ENCODE results near the gene ZBTB48.

The ZBTB48 gene

DNA sequence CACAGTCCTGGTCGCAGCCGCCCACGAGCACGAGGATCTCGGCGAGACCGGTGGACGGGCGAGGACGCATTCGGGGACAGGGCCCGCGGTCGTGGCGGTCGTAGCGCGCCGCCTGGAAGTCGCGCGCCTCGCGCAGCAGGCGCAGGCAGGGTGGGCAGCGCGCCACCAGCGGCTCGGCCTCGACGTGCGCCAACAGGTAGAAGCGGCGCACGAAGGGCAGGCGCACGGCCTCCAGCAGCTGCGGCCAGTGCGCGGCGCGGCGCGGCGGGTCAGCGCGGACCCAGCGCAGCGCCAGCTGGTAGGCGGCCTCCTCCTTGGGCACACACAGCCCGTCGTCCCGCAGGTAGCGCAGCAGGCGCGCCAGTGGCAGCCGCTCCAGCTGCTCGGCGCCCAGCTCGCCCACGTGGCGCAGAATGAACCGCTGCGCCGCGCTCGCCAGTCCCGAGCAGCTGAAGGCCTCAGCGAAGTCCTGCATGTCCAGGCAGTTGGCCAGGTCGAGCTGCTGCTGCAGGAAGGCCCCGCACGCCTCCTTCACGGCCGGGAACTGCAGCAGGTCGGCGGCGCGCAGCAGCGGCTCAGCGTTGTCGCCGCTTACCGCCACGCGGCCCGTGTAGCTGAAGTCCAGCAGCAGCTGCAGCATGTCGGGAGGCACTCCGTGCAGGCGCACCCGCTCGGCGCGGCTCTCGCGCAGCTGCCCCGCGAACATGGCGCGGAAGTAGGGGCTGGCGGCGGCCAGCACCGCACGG, 22.3 kb downstream of the ZBTB48 start:
- TF ChIP-seq, protein P1, sequence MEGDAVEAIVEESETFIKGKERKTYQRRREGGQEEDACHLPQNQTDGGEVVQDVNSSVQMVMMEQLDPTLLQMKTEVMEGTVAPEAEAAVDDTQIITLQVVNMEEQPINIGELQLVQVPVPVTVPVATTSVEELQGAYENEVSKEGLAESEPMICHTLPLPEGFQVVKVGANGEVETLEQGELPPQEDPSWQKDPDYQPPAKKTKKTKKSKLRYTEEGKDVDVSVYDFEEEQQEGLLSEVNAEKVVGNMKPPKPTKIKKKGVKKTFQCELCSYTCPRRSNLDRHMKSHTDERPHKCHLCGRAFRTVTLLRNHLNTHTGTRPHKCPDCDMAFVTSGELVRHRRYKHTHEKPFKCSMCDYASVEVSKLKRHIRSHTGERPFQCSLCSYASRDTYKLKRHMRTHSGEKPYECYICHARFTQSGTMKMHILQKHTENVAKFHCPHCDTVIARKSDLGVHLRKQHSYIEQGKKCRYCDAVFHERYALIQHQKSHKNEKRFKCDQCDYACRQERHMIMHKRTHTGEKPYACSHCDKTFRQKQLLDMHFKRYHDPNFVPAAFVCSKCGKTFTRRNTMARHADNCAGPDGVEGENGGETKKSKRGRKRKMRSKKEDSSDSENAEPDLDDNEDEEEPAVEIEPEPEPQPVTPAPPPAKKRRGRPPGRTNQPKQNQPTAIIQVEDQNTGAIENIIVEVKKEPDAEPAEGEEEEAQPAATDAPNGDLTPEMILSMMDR (IDR thresholded peaks at IDR 0.05; ENCODE audit: insufficient read depth, low read depth, low read length, missing control alignments) = no peak
- DNase-seq (ENCODE audit: low read depth) = peak; percentile 55

DNA sequence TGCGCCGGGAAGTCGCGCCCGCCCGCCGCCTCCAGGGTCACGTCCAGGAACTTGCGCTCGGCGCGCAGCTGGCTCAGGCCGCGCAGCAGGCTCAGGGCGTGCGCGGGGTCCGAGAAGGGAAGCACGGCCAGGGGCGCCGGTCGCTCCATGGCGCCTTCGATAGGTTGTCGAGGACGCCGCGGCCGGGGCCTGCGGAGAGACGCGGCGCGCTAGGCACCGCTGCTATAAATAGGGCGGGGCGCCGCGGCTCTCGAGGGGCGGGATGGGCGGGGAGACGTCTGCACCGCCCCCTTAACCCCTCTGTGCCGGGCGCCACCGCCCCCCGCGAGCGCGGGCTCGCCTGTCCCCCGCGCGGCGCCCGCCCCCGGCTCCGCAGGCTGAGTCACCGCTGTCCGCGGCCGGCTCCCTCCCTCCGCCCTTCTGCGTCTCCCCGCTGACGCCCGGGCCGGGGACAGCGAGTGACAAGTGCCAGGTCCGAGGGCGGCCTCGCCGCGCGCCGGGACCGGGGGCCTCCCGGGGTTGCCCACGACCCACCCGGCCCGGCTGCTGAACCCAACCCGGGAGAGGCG, 23.0 kb downstream of the ZBTB48 start, which contains the start of gene KLHL21:
Gene KLHL21, minus strand, starts transcription at position 201 of the 569 bp plus-strand sequence. Its CDS starts 52 bp downstream, at position 149.
- TF ChIP-seq, protein P1 (IDR thresholded peaks at IDR 0.05; ENCODE audit: insufficient read depth, low read depth, low read length, missing control alignments) = no peak
- peak within 1 kb of the TSS; percentile 75 for H3K4me3 ChIP-seq (ENCODE audit: low read depth, low read length)
- peak; percentile 91 for DNase-seq (ENCODE audit: low read depth)

More for the DNA sequence above, 22.3 kb downstream of the ZBTB48 start:
- peak overlapping the region; percentile 75 for H3K4me3 ChIP-seq (ENCODE audit: low read depth, low read length)

DNA sequence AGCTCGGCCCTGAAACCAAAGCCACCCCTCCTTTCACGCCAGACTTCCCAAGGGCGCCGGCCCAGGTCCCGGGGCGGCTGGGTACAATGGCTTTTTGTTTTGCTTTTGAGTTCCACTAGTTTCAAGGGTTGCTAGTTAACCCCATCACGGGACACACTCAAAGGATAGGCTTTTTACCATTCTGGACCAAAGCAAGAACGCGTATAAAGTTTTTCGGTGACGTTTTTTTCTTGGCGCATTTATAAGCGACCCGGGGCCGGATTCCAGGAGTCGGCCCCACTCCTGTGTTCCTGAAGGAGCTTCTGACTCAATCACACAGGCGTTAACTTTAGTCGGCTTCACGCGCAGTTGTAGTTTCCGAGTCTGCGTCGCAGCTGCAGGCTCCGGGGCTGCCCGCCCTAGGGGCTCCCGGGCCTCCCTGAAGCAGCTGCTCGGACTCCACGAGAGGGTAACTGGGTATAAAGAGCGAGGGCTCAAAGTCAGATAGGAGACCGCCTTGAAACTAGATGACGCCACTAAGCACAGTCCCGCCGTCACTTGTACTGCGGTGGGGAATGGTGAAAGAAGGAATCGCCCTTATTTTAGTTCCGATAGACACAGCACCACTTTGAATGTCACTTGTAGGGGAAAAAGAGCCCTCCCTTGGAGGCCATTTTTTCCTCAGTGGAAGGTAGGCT, 23.6 kb downstream of the ZBTB48 start:
- TF ChIP-seq, protein P1 (IDR thresholded peaks at IDR 0.05; ENCODE audit: insufficient read depth, low read depth, low read length, missing control alignments) = no peak
- peak; percentile 66 for DNase-seq (ENCODE audit: low read depth)

DNA sequence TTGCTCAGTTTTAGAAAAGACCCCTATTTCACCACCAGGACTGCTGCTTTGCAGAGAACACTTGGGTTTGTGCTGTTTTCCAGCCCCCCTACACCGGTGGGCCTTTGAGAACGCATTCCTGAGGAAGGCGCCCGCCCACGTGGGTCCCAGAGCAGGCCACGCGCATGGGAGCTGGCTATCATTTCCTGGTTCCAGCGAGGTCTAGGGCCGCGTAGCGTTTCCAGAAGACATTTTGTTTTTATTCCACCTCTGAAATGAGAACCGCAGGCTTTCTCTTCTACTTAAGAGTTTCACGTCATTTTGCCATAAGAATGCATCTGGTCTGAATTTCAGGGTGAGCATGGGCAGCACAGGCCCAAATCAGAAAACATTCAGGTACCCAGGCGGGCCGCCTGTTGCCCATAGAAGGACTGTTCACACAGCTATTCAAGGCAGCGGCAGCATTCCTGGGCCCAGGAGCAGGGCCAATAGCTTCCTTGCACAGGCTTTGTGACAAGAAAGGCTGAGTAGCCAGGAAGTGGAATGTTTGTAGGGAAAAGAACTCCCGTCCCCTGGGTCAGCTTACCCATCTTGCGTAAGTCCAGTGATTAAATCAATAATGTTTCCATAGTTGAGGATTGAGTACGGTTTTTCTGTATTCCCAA, 24.2 kb downstream of the ZBTB48 start:
- TF ChIP-seq, protein P1 (IDR thresholded peaks at IDR 0.05; ENCODE audit: insufficient read depth, low read depth, low read length, missing control alignments) = no peak
- H3K4me3 ChIP-seq (ENCODE audit: low read depth, low read length) = peak overlapping the region; percentile 64
- no peak for DNase-seq (ENCODE audit: low read depth)

More for the DNA sequence above, 23.6 kb downstream of the ZBTB48 start:
- H3K4me3 ChIP-seq (ENCODE audit: low read depth, low read length) = peak overlapping the region; percentile 64

DNA sequence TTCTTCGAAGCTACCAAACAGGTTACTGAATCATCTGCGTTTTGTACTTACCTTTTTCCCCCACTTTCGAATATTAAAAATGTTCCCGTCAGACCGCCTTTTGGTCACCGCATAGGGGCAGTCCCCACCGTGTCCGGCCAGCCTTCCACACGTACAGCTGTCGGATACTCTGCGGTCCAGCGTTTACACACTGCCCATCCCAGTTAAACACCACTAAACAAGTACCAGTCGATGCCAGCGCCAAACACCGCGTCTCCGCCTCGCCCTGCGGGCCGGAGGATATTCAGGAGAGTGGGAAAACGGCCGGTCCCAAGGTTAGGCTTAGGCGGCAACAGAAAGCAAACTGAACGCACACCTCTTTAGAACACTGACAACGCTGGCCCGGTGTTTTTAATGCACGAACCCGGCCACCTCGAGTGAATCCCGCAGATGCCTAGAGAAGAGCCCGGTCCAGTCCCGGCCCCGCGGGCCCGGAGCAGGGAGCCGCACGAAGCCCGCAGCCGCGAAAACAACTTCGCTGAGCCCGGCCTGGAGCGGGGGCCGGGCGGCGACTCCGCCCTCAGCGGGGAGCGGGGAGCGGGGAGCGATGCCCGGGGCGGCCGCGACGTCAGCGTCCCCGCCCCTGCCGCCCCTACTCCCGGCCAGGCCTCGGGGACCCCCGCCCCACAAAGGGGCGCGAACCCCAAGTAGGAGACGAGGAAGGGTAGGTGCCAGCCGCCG, 33.0 kb downstream of the ZBTB48 start:
- DNase-seq (ENCODE audit: low read depth) = peak; percentile 29
- TF ChIP-seq, protein P1 (IDR thresholded peaks at IDR 0.05; ENCODE audit: insufficient read depth, low read depth, low read length, missing control alignments) = no peak
- H3K4me3 ChIP-seq (ENCODE audit: low read depth, low read length) = peak overlapping the region; percentile 64

DNA sequence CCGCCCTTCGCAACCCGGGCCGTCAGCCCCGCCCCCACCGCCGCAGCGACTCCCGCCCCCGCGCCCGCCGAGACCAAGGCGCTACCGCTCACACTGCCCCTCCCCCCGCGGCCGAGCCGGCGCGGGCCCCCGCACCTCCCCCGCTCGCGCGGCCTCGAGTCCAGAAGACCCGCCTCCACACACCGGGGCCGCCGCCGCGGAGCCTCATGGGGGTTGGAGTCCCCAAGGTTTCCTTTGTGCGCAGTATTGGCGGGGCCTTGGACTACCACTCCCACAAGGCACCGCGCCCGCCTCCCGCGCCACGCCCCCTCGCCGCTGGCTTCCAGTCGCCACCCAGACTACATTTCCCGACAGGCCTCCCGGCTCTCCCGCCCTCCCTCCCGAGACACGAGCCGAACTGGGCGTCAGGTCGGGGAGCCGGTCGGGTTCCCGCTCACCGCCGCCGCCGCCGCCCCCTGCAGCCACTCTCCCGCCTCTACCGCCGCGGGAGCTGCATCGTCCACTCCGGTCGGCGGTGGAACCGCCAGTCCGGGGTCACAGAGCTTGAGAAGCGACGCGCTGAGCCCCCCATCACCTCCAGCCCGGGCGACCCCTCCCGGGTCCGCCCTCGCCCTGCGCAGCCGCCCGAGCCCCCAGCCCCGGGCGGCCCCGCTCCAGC, 33.7 kb downstream of the ZBTB48 start, which contains the start of gene PHF13:
Gene PHF13, plus strand, starts transcription at position 371 of the 658 bp plus-strand sequence. CDS start 336 bp downstream, outside the sequence.
- TF ChIP-seq, protein P1 (IDR thresholded peaks at IDR 0.05; ENCODE audit: insufficient read depth, low read depth, low read length, missing control alignments) = no peak
- H3K4me3 ChIP-seq (ENCODE audit: low read depth, low read length) = peak within 1 kb of the TSS; percentile 79
- DNase-seq (ENCODE audit: low read depth) = peak; percentile 100
